GM21825 (cell line): ENCODE data around the gene PCDHGA2.
"Not testable (repeated sequence)": the region's sequence is repeated elsewhere in the genome, so short reads cannot be mapped to it uniquely, and the experiment has no call there.

Experiments used
- ATAC-seq: cut with Tn5 transposase; IDR thresholded peaks from one replicate; pipeline ENCODE4 v1.9.1; 2021; ENCODE audit warnings: mild to moderate bottlenecking, moderate library complexity; ENCODE audit not compliant: unreplicated experiment

The PCDHGA2 gene

DNA sequence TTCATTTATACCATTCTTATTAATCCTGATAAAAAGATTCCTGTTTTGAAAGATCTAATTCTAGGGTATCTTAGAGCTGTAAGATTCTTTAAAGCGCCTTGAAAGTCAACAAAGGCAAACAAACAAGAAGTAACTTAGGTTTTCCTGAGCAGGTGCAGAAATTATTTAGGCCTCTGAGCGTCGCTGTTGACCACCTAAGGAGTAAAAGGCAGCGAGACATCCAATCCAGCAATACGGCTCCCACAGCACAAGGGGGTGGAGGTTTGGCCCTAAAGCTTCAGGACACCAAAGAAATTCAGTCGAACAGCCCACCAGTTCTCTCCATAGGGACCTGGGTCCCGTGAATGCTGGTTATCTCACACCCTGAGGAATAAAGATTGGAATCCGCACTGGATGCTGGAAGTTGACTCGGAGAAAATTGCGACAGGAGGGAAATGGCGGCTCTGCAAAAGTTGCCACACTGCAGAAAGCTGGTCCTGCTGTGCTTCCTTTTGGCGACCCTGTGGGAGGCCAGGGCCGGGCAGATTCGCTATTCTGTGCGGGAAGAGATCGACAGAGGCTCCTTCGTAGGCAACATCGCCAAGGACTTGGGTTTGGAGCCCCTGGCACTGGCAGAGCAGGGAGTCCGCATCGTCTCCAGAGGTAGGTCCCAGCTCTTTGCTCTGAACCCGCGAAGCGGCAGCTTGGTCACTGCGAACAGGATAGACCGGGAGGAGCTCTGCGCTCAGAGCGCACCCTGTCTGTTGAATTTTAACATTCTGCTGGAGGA, at the start of gene PCDHGA2:
Gene PCDHGA2, plus strand, starts transcription at position 223 of the 769 bp plus-strand sequence.
- ATAC-seq: no peak

DNA sequence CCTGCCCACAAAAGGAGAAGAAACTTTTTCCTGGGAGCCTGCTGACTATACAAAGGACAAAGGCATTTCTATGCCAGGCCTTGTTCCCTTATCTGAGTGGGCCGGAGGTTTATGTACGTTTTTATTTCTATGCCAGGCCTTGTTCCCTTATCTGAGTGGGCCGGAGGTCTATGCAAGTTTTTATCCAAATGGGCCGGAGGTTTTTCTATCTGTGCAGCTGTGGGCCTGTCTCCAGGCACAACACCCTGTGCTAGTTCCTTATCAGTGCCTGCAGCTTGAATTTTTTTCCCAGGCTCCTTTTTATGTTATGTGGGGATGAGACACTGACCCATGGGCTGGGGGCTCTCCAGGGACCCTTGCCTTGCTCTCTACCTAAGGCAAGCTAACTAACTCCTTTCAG, 40.2 kb upstream of the PCDHGA2 start:
- no peak for ATAC-seq

DNA sequence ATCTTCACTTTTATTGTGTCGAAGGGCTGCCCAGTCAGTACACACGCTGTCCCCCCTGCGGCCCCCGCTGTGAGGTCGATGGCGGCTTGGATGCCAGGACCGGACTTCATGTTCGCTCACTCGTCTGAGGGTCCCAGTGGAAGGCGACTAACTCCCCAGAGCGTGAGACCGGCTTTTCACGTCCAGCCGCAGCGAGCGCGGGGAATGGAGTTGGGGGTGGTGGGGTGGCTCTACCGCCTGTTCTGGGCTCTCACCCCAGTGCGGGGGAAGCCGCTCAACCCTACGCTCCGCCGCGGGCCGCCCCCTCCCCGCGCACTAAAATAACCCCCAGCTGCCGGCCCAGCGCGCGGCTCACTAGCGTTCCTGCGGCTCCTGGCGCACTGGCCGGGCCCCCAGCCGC, 34.8 kb upstream of the PCDHGA2 start, which contains the start of gene SLC25A2:
Gene SLC25A2, minus strand, starts transcription at position 294 of the 400 bp plus-strand sequence. Its CDS starts 184 bp downstream, at position 110.
- no peak for ATAC-seq

DNA sequence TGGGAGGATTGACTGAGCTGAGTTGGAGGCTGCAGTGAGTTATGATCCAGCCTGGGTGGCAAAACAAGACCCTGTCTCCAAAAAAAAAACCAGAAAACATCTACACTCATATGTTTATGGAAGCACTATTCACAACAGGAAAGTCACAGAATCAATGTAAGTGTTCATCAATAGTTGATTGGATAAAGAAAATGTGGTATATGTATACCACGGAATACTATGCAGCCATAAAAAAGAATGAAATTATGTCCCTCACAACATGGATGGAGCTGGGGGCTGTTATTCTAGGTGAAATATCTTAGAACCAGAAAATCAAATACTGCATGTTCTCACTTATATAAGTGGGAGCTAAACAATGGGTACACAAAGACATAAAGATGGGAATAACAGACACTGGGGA, 31.9 kb upstream of the PCDHGA2 start:
- ATAC-seq: no peak

DNA sequence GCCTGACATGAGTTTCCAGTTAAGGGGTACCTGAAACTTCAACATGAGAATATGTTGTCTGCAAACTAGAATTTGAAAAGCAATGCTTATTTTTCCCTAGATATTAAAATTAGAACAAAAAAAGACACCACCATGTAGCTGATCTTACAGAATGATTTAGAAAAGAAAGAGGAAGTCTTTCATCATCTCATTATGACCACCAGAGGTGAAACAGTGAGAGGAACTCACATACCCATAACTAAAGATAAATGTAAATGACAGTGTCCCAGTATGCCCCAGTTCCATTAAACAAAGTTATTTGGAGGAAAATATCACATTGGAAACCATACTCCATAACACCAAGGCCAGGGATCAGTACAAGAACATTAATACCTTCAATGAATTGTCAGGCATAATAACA, 24.8 kb upstream of the PCDHGA2 start:
- ATAC-seq: no peak

DNA sequence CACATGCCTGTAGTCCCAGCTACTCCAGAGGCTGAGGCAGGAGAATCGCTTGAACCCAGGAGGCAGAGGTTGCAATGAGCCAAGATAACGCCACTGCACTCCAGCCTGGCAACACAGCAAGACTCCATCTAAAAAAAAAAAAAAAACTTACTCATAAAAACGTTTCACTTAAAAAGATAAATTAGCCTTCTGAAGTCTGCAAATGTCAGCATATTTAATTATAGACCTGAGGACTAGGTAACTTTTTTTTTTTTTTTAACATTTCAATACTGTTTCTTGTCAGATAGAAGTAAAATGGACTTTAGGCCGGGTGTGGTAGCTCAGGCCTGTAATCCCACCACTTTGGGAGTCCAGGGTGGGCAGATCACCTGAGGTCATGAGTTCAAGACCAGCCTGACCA, 21.6 kb upstream of the PCDHGA2 start:
- ATAC-seq: not testable (repeated sequence)

DNA sequence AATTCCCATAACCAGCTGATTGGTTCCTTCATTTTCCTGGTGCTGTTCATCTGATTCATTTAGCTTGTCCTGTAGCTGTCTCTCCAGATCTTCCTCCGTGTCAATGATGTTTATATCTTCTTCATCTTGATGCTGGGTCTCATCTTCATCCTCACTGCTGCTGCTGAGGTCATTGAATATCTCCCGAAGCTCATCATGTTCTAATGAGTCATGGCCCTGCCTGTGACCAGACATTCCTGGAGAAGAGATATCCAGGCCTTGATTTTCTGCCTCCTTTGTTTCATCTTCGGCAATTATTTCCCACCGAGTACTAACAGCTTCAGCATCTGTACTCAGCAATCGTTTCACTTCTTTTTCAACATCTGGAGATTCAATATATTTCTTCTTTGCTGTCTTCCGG, 19.4 kb upstream of the PCDHGA2 start:
- no peak for ATAC-seq

DNA sequence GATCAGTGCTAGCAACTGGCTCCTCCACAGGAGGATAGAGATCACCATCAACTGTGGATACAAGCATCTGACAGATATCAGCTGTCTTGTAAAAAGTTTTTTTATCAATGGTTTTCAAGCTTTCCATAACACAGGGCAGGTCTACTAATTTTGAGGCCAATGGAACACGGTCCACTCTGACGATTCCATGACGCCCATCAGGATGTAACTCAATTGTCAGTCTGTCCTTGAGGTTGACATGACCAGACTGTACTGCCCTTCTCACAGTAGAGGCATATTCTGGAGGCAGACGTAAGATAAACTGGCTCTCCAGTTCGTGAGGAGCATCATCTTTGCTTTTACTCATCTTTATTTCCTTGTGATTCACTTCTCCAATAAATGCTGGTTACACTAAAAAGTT, 18.9 kb upstream of the PCDHGA2 start:
- no peak for ATAC-seq

DNA sequence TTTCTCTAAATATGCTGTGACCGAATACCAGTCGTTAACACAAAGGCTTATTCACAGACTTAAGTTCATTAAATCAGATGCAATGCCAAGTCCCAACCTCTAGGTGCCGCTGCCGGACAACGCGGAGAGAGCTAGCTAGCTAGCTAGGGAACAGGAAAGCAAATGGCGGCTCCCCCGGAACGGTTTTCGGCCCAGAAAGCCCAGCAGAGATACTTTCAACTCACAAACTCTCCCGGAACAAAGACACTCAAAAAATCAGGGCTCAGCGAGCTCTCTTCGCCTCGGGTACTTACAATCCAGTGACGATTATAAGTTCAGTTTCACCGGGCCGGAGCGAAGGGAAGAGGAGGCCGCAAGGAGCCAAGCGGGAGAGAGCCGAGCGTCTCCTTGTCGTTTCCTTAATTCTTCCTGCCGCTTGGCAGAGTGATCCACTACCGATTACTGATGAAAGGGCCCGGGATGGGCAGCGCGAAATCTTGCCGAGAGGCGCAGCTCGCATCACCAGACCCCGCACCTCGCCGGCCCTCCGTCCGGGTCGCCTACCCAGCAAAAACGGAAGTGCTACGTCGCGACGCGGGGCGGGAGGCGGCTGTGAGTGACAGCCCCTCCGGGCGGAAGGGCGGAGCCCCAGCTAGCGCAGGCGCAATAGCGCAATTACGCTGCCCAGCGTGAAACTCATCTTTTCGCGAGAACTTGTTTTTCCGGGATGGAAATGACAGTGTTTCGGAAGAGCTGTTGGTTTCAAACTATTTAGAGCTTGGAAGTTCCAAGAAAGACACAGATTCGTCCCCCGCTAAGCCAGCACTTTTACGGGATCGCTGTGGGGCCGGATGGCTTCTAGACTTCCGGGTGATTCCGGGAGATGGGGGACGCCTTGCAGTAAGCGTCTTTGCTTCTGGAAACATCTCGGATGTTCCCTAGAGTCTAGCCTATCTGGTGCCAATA, 18.1 kb upstream of the PCDHGA2 start, which contains the start of gene TAF7:
Gene TAF7, minus strand, starts transcription at position 560 of the 945 bp plus-strand sequence. CDS start 740 bp downstream, outside the sequence.
- ATAC-seq: peak; percentile 95

DNA sequence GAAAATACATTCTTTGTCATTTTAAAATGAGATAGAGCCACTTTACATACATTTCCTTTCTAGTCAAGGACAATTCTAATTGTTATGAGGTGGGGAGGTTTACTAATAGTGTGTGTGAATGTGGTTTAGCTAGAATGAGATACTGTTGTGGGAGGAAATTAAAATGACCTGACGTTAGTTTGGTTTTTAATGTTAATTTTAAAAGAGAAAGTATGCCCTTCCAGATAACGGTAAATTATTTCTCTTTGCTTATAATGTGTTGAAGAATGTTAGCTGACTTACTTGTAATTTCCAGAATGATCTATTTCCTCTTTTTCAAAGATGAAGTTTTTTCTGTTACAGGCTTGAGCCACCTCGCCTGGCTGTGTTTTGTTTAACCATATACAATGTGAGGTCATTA, 16.3 kb upstream of the PCDHGA2 start:
- ATAC-seq: no peak

DNA sequence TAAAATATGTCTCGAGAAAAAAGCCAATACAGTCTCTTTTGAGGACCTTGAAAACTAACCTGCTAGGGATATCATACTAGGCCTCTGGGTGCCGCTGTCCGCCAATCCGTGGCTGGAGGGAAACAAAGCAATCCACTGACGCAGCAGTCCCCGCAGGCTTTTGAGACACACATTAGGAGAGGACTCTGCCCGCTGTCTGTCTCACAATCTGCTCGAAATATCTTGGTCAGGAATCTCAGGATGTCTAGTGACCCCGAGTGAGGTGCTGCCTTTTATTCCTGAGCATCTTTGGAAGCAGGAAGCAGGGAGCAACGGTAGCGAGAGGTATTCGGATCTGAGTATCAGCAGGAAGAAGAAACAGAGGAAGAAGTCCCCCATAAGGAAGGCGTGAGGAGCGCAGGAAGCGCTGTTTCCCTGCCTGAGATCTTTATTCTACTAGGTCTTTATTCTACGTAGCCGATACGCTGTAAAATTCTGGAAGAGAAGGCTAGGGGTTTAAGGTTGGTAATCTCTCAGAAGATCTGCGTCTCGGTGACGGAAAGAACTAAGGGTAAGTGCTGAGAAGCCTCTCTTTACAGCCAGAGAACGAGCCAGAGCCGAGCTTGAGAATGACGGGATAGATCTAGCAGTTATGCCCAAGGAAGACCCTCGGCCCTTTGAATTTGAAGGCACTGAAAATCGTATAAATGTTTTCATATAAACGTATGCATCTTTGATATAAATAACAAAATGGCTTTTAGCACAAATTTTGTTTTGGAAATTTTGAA, 12.3 kb upstream of the PCDHGA2 start:
- peak; percentile 91 for ATAC-seq

DNA sequence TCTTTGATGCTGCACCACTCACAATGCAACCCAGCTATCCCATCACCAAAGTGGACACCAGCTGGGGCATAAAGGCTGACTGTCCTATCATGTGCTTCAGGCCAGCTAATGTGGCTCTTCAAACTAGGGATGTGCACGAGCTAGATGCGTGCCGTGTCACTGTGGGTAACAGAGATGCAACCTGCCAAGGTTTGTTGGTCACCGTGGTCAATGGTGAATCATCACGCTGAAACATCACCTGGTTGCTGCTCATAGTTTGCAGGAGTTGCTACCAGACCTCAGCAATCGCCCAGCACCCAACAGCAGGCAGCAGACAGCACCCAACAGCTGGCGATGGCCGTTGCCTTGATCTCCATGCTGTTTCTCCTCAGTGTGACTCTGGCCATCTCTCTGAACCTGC, 10.3 kb upstream of the PCDHGA2 start:
- no peak for ATAC-seq

DNA sequence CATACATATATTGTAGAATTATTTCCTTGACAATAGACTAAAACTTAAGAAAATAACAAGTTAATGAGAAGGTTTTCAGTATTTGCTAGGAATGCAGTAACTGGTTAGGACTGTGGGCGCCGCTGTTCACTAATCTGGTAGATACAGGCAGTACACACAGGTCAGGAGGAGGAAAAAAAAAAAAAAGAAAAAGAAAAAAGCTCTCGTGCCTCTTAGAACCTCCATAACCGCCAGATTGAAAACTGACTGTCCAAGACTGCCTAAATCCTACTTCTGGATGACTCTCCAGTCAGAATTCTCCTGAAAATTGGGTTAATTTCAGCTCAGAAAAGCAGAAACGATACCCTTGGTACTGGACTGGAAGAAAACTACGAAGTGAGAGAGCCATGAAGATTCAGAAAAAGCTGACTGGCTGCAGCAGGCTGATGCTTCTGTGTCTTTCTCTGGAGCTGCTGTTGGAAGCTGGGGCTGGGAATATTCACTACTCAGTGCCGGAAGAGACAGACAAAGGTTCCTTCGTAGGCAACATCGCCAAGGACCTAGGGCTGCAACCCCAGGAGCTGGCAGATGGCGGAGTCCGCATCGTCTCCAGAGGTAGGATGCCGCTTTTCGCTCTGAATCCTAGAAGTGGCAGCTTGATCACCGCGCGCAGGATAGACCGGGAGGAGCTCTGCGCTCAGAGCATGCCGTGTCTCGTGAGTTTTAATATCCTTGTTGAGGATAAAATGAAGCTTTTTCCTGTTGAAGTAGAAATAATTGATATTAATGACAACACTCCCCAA, 8.1 kb upstream of the PCDHGA2 start, which contains the start of gene PCDHGA1:
Gene PCDHGA1, plus strand, starts transcription at position 216 of the 782 bp plus-strand sequence.
- ATAC-seq: no peak

DNA sequence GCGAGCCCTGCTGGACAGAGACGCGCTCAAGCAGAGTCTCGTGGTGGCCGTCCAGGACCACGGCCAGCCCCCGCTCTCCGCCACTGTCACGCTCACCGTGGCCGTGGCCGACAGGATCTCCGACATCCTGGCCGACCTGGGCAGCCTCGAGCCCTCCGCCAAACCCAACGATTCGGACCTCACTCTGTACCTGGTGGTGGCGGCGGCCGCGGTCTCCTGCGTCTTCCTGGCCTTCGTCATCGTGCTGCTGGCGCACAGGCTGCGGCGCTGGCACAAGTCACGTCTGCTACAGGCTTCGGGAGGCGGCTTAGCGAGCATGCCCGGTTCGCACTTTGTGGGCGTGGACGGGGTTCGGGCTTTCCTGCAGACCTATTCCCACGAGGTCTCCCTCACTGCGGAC, 6.0 kb upstream of the PCDHGA2 start:
- not testable (repeated sequence) for ATAC-seq

DNA sequence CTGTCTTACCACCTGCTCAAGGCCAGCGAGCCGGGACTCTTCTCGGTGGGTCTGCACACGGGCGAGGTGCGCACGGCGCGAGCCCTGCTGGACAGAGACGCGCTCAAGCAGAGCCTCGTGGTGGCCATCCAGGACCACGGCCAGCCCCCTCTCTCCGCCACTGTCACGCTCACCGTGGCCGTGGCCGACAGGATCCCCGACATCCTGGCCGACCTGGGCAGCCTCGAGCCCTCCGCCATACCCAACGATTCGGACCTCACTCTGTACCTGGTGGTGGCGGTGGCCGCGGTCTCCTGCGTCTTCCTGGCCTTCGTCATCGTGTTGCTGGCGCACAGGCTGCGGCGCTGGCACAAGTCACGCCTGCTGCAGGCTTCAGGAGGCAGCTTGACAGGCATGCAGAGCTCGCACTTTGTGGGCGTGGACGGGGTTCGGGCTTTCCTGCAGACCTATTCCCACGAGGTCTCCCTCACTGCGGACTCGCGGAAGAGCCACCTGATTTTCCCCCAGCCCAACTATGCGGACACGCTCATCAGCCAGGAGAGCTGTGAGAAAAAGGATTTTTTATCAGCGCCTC, 2.3 kb downstream of the PCDHGA2 start:
- not testable (repeated sequence) for ATAC-seq

DNA sequence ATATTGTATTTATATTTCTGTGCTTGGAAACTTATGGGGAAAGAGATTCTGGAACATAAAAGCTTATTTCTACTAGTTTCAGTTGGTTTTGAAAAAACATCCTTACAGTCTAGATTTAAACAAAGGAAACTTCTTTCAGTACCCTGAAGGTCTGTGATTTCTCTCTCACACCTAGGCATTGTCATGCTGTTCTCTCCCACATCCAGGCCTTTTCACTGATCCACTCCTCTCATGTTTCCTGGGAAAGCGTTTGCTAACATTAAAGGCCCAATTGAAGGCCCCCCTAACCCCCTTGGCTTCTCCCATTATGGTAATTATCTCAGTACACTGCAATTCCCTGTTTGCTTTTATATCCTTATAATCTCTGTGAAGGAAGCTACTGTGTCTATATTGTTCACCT, 4.2 kb downstream of the PCDHGA2 start:
- no peak for ATAC-seq

DNA sequence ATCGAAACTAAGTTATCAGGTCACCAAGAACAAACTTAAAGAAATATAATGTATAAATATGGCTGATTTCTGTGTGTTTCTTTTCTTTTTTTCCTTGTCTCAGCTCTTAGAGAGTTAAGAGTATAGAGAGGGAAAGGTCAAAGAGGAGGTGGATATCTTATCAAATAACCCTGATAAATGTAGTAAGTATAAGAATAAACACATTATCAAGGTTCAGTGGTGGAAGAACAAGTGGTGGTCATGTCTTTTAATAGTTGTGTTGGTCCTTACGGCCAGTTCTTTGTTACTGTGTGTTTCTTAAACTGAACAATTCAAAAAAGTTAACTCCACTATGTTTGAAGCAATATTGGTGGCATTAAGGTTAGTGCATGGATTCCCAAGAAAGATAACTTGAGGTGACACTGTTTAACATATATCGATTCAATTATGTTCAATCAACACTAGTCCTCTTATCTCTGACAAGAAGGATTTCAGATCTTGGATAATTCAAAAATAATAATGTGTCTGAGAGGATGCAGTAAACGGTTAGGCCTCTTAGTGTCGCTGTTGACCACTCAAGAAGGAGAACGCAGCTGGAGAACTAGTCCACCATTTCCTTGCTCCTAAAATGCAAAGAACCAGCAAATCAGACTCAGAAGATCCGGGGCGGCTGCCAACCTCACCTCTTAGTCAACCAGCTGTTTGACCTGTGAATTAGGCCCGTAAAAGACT, 4.8 kb downstream of the PCDHGA2 start, which contains the start of gene PCDHGA3:
Gene PCDHGA3, plus strand, starts transcription at position 588 of the 711 bp plus-strand sequence. CDS start 205 bp downstream, outside the sequence.
- no peak for ATAC-seq

DNA sequence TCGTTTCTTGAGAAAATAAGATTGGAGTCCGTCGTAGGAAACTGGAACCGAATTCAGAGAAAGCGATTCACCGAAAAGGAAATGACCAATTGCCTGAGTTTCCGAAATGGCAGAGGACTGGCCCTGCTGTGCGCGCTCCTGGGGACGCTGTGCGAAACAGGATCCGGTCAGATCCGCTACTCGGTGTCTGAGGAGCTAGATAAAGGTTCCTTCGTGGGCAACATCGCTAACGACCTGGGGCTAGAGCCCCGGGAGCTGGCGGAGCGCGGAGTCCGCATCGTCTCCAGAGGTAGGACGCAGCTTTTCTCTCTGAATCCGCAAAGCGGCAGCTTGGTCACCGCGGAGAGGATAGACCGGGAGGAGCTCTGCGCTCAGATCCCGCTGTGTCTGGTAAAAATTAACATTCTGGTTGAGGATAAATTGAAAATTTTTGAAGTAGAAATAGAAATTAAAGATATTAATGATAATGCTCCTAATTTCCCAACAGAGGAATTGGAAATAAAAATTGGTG, 5.4 kb downstream of the PCDHGA2 start:
- no peak for ATAC-seq

DNA sequence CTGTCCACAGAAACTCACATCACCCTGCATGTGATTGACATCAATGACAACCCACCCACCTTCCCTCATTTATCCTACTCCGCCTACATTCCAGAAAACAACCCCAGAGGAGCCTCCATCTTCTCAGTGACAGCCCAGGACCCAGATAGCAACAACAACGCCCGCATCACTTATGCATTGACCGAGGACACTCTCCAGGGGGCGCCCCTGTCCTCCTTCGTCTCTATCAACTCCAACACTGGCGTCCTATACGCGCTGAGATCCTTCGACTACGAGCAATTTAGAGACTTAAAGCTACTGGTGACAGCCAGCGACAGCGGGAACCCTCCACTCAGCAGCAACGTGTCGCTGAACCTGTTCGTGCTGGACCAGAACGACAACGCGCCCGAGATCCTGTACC, 6.8 kb downstream of the PCDHGA2 start:
- ATAC-seq: no peak
